Measurements from ENCODE around the gene RBM33. TPM values are rescaled to one million over a fixed set of nuclear protein-coding genes. Genes with fewer than 3 reads are reported as not detected.
A peak's percentile ranks its signal among the peaks of the same experiment; 100 is the strongest.

RBM33 gene
- 100 to 1,000 TPM in 1 of 2 donors, 10 to 100 TPM in 1; 82.3 to 128 TPM for total RNA-seq

DNA sequence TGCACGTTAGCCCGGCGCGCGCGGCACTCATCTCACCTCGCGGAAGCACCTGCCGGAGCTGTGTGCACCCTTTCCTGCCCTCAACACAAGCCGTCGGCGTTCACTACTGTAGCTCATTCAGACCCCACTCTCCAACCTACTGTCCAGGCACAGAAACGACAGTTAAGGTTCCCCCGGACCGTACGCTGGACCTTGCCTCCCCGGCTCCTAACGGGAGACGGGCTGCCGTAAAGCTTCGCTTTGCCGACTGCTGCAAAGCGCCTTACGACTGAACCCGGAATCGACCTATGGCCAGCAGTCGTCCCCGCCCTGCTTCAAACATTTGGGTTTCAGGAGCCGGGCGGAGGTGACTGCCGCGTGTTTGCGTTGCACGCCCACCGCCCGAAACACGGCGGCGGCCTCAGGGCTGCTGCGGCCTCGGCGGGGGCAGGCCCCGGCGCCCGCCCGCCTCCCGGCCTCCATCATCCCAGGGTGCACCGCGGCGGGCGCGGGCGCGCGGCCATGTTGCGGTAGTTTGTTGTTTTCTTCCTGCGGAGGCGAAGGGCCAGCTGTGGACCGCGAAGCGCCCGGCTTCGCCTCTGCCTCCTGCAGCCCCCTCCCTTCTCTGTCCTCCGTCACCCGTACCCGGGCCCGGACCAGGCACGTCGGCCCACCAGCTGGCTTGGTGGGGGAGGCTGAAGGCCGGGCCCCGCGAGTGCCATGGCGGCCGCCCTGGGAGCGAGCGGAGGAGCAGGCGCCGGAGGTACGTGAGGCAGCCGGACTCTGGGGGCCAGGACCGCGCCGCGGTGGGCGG is at the start of gene RBM33:
Gene RBM33, plus strand, starts transcription at position 484 of the 793 bp plus-strand sequence. Its CDS starts 216 bp downstream, at position 700.
- DNase-seq (ENCODE audit: low spot score) (peak; percentile 81), ATAC-seq (peak; percentile 90 to 95)
- Mint-ChIP-seq H3K27ac (peak within 1 kb of the TSS; percentile 94 to 100), H3K27me3 (no peaks in the 10 kb centered on the region), H3K4me3 (peak within 1 kb of the TSS; percentile 100), H3K4me1 (ENCODE audit: low read depth in 2 of 2) (peaks cover 29 to 50% of the 10 kb centered on the region in 2 donors), H3K9me3 (peaks cover 5% of the 10 kb centered on the region), H3K36me3 (peaks cover 33% of the 10 kb centered on the region)

DNA sequence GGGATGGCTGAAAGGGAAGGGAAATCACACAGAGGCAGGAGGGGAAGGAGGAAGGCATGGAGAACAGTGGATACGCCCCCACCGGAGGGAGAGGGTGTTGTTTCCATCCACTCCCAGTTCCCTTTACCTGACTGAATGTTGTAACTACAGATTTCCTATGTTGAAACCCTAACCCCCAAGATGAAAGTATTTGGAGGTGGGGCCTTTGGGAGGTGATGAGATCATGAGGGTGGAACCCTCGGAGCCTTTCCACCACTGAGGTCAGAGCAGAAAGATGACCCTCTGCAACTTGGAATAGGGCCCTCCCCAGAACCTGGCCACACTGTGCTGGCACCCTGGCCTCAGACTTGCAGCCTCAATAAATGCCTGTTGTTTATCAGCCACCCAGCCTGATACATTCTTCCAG is 49.5 kb upstream of the RBM33 start:
- H3K9me3 Mint-ChIP-seq: no peaks in the 10 kb centered on the region
- ATAC-seq (no peak), DNase-seq (ENCODE audit: low spot score) (no peak)
- H3K27ac Mint-ChIP-seq: no peak overlapping the region
- H3K36me3 Mint-ChIP-seq: no peaks in the 10 kb centered on the region
- peaks cover 2 to 5% of the 10 kb centered on the region in 2 donors for H3K4me1 Mint-ChIP-seq (ENCODE audit: low read depth in 2 of 2)
- H3K4me3 Mint-ChIP-seq: no peak overlapping the region
- peaks cover 15 to 19% of the 10 kb centered on the region in 2 donors for H3K27me3 Mint-ChIP-seq

DNA sequence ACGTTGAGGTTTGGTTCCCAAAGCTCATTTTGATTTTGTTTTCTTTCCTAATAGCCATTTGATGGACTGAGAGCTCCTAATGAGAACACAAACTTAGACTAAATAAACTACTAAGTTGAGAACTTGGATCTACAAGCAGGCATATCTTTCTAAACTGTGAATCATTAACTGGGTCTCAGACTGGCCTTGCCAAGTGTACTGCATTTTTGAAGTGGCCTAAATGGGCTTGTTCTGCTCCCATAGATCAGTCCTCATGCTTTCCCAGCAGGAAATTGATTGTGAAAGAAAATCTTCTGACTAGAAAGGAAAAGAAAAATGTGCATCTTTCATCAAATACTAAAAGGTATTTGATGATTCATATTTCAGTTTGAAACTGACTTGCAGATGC is 46.7 kb upstream of the RBM33 start:
- Mint-ChIP-seq H3K4me1 (ENCODE audit: low read depth in 2 of 2) (peaks cover 2 to 5% of the 10 kb centered on the region in 2 donors), H3K36me3 (no peaks in the 10 kb centered on the region), H3K27me3 (peaks cover 21 to 39% of the 10 kb centered on the region in 2 donors), H3K27ac (no peak overlapping the region), H3K9me3 (no peaks in the 10 kb centered on the region), H3K4me3 (no peak overlapping the region)
- ATAC-seq (no peak), DNase-seq (ENCODE audit: low spot score) (no peak)

DNA sequence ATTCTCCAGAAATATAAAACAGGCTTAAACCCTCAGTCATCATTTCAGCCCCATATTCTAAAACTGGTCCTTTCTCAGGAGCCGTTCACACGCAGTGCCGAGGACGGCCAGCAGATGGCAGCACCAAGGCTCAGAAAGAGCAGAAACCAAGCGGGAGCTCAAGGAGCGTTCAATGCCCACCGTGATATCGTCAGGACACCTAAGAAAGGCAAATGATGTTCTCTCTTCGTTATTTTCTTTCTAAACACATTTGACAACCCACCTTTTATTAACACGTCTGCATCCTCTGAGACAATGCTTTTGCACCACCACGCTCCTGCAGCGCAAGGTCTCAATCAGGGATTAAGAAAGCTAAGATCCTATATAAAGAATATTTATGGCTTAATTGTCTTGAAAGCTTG is 45.7 kb upstream of the RBM33 start:
- Mint-ChIP-seq H3K4me3 (no peak overlapping the region), H3K27ac (no peak overlapping the region), H3K4me1 (ENCODE audit: low read depth in 2 of 2) (peaks cover 2 to 5% of the 10 kb centered on the region in 2 donors), H3K36me3 (no peaks in the 10 kb centered on the region), H3K27me3 (peaks cover 25 to 47% of the 10 kb centered on the region in 2 donors), H3K9me3 (no peaks in the 10 kb centered on the region)
- peak; percentile 72 to 76 for ATAC-seq
- DNase-seq (ENCODE audit: low spot score): peak; percentile 82

- DNase-seq (ENCODE audit: low spot score) (no peak), ATAC-seq (no peak)
- Mint-ChIP-seq H3K27me3 (peaks cover 23 to 47% of the 10 kb centered on the region in 2 donors), H3K27ac (no peak overlapping the region), H3K9me3 (no peaks in the 10 kb centered on the region), H3K4me1 (ENCODE audit: low read depth in 2 of 2) (peaks cover 2 to 5% of the 10 kb centered on the region in 2 donors), H3K4me3 (no peak overlapping the region), H3K36me3 (no peaks in the 10 kb centered on the region)
These were observed 42.3 kb upstream of the RBM33 start for GRCh38 chr7:155602156-155602555.

GRCh38 chr7:155602750-155603149 is 41.7 kb upstream of the RBM33 start:
- no peak for DNase-seq (ENCODE audit: low spot score)
- Mint-ChIP-seq H3K27me3 (peaks cover 23 to 47% of the 10 kb centered on the region in 2 donors), H3K9me3 (no peaks in the 10 kb centered on the region), H3K4me1 (ENCODE audit: low read depth in 2 of 2) (peaks cover 2 to 5% of the 10 kb centered on the region in 2 donors), H3K4me3 (no peak overlapping the region), H3K36me3 (no peaks in the 10 kb centered on the region), H3K27ac (no peak overlapping the region)
- ATAC-seq: no peak

DNA sequence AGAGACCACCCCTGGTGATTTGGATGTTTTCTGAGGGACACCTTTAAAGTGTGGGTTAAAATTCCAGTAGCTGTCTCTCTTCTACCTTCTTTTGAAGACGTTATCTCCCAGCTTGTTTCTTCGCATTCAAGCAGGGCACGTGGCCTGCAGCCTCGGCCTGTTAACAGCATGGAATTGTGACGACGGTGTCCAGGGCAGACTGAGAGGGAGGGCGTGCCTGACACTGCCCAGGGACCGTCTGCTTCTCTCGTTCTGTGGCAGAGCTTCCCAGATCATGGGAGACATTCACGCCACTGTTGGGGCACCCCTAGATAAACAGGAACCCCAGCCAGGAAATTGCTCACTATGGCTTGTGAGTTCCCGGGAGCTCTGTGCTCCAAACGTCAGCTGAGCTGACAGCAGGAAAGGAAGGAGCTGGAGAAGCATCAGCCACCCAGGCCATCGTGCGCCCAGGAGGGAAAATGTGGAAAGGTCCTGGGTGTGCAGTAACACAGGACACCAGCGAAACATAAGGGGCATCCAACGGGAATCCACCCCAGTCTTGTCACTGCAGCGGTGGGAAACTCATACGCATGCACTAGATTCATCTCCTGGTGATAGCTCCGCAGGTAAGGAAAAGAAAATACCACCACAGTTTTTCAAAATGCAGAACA is 41.1 kb upstream of the RBM33 start:
- ATAC-seq (no peak), DNase-seq (ENCODE audit: low spot score) (no peak)
- no peak overlapping the region for H3K27ac Mint-ChIP-seq
- H3K36me3 Mint-ChIP-seq: no peaks in the 10 kb centered on the region
- no peak overlapping the region for H3K4me3 Mint-ChIP-seq
- H3K9me3 Mint-ChIP-seq: no peaks in the 10 kb centered on the region
- peaks cover 2 to 5% of the 10 kb centered on the region in 2 donors for H3K4me1 Mint-ChIP-seq (ENCODE audit: low read depth in 2 of 2)
- peaks cover 22 to 43% of the 10 kb centered on the region in 2 donors for H3K27me3 Mint-ChIP-seq

DNA sequence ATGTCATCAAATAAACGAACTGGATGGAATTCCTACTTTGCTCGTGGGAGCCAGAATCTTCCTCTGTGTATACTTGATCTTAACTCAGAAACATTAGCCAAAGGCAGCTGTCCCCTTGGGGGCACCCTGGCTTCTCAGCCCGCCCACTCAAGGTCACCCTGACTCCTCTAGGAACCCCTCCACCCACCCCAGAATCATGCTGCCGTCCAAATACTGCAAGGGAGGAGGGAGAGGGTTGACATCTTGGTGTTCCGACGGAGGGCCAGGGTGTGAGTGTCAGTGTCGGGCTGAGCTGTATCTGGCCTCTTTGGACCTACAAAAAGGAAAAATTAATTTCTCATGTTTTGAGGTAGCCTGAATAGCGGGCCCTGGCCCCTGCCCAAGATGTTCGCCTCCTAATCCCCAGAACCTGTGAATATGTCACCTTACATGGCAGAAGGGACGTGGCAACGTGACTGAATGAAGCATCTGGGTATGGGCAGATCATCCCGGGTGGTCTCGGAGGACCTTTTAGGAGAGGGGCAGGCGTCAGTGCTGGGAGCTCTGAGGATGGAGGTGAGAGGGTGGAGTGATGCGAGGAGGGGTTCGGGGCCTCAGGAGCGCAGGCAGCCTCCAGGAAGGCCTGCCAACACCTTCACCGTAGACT is 40.5 kb upstream of the RBM33 start:
- no peak overlapping the region for H3K4me3 Mint-ChIP-seq
- peaks cover 20 to 37% of the 10 kb centered on the region in 2 donors for H3K27me3 Mint-ChIP-seq
- no peak overlapping the region for H3K27ac Mint-ChIP-seq
- no peaks in the 10 kb centered on the region for H3K9me3 Mint-ChIP-seq
- H3K36me3 Mint-ChIP-seq: no peaks in the 10 kb centered on the region
- DNase-seq (ENCODE audit: low spot score): no peak
- no peak for ATAC-seq
- peaks cover 0 to 2% of the 10 kb centered on the region in 2 donors for H3K4me1 Mint-ChIP-seq (ENCODE audit: low read depth in 2 of 2)

DNA sequence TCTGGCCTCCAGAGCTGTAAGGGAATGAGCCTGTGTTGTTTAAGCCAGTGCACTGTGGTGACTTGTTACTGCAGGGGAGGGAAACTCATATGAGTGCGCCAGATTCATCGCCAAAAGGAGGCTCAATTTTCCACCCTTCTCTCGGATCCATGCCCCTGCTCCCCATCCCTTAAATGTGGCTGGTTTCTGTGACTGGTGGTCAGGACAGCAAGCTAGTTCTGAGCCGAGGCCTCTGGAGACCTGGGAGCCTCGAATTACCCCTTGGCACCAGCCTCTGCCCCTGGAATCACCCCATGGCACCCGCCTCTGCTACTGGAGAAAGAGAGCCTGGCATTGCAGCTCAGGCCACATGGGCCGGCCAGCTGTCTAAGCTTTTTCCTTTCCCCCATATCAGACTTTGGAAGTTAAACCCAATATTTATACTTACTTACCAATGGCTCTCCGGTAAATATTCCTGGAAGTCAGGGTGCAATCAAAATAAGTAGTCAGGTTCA is 39.9 kb upstream of the RBM33 start:
- Mint-ChIP-seq H3K27ac (no peak overlapping the region), H3K9me3 (no peaks in the 10 kb centered on the region), H3K27me3 (peaks cover 20 to 32% of the 10 kb centered on the region in 2 donors), H3K36me3 (no peaks in the 10 kb centered on the region), H3K4me1 (ENCODE audit: low read depth in 2 of 2) (no peaks in the 10 kb centered on the region), H3K4me3 (no peak overlapping the region)
- no peak for DNase-seq (ENCODE audit: low spot score)
- ATAC-seq: no peak

- peaks cover 6 to 17% of the 10 kb centered on the region in 2 donors for H3K27me3 Mint-ChIP-seq
- ATAC-seq (no peak), DNase-seq (ENCODE audit: low spot score) (no peak)
- no peaks in the 10 kb centered on the region for H3K9me3 Mint-ChIP-seq
- no peaks in the 10 kb centered on the region for H3K36me3 Mint-ChIP-seq
- H3K4me3 Mint-ChIP-seq: no peak overlapping the region
- no peaks in the 10 kb centered on the region for H3K4me1 Mint-ChIP-seq (ENCODE audit: low read depth in 2 of 2)
- no peak overlapping the region for H3K27ac Mint-ChIP-seq
These were observed 35.3 kb upstream of the RBM33 start for GRCh38 chr7:155609185-155609584.

GRCh38 chr7:155610633-155611193 is 33.7 kb upstream of the RBM33 start:
- Mint-ChIP-seq H3K9me3 (peaks cover 6% of the 10 kb centered on the region), H3K36me3 (no peaks in the 10 kb centered on the region), H3K27me3 (peaks cover 6 to 17% of the 10 kb centered on the region in 2 donors), H3K27ac (no peak overlapping the region), H3K4me1 (ENCODE audit: low read depth in 2 of 2) (peaks cover 0 to 5% of the 10 kb centered on the region in 2 donors), H3K4me3 (no peak overlapping the region)
- ATAC-seq (no peak), DNase-seq (ENCODE audit: low spot score) (no peak)

DNA sequence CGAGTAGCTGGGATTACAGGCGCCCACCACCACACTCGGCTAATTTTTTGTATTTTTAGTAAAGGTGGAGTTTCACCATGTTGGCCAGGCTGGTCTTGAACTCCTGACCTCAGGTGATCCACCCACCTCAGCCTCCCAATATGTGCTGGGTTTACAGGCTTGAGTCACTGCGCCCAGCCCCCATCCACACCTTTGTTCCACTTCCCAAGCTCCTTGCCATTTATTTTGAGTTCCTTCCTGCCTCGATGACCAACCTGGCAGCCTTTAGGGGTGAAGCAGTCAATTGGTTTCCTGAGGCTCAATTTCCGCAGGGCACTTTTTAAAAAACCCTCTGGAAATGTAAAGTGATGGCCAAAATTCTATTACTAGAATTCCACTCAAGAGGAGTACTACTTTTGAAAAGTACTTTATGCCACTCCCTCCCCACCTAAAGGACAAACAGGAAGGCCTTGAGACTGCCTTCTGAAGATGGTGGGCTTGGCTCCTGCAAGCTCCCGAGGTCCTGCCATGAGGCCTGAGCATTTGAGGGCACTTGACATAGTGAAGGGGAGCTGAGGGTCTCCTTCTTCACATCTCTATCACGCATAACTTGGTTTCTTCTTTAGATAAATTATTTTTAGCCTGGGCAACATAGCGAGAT is 32.5 kb upstream of the RBM33 start:
- Mint-ChIP-seq H3K36me3 (no peaks in the 10 kb centered on the region), H3K9me3 (peaks cover 10% of the 10 kb centered on the region), H3K4me1 (ENCODE audit: low read depth in 2 of 2) (peaks cover 0 to 9% of the 10 kb centered on the region in 2 donors), H3K4me3 (no peak overlapping the region), H3K27ac (no peak overlapping the region), H3K27me3 (peaks cover 6 to 17% of the 10 kb centered on the region in 2 donors)
- ATAC-seq (no peak), DNase-seq (ENCODE audit: low spot score) (no peak)

DNA sequence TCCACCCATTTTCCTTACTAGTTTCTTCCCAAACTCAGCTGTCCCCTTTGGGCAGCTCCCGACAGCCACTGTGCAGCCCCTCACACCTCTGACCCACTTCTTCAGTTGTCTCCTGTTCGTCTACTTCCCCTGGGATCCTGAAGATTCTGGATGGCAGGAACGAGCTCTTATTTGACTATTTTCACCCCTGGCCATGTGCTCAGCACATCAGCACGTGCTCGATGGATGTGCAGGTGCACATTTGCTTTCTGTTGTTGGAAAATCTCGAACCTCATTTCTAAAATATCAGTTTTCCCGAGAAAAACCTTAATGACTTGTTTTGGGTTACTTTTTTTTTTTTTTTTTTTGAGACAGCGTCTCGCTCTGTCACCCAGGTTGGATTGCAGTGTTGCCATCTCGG is 31.8 kb upstream of the RBM33 start:
- Mint-ChIP-seq H3K27me3 (peaks cover 6 to 17% of the 10 kb centered on the region in 2 donors), H3K9me3 (peaks cover 11% of the 10 kb centered on the region), H3K27ac (no peak overlapping the region), H3K4me3 (no peak overlapping the region), H3K36me3 (no peaks in the 10 kb centered on the region), H3K4me1 (ENCODE audit: low read depth in 2 of 2) (peaks cover 0 to 10% of the 10 kb centered on the region in 2 donors)
- DNase-seq (ENCODE audit: low spot score) (no peak), ATAC-seq (no peak)
